Kidney epithelial cell (primary cell): Measurements from ENCODE around the gene MTERF4. TPM values are rescaled to one million over a fixed set of nuclear protein-coding genes. Genes with fewer than 3 reads are reported as not detected.

Source experiments
- DNase-seq: peaks from one replicate; pipeline ENCODE4 v3.0.0-alpha.2; 2010; ENCODE audit warnings: low read depth
- H3K27me3 ChIP-seq: 2 replicates; pipeline ENCODE4 v1.6.0; 2011; ENCODE audit warnings: low read length; ENCODE audit not compliant: control insufficient read depth, insufficient read depth
- H3K36me3 ChIP-seq: 2 replicates; pipeline ENCODE4 v1.5.1; 2011; ENCODE audit warnings: low read length; ENCODE audit not compliant: control insufficient read depth, insufficient read depth
- H3K4me3 ChIP-seq: 2 replicates; pipeline ENCODE4 v1.5.1; 2011; ENCODE audit warnings: low read depth, mild to moderate bottlenecking, control low read depth, low read length
- CTCF ChIP-seq: IDR thresholded peaks from 2 replicates; pipeline ENCODE4 v1.5.1; 2011; ENCODE audit warnings: mild to moderate bottlenecking, moderate library complexity, low read length, control low read depth, inconsistent platforms; ENCODE audit not compliant: insufficient read depth, poor library complexity, severe bottlenecking
- total RNA-seq: library from RNA; depleted of rRNA; stranded (reverse); fragments of >200 nt; gene quantifications from 2 replicates; pipeline ENCODE4 v1.2.3, GENCODE V29; 2015

Gene MTERF4
- total RNA-seq, 1 donor from 2014 or later, result 33.3 TPM

DNA sequence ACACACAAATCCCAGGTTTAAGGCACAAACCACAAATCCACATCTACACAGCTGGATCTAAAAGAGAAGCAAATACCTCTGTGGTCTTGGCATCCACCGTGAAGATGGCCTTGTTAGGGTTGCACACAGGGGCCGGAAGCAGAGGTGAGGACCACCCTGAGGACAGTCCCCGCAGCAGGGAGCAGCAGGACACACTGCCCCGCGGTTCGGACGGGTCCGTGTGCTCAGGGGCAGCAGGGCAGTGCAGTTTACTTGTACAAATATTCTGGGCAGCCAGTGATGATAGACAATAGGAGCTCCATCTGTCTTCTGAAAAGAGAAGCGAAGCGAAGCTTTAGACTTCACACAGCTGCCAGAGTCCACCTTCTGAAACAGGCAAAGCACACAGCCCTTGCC lies 38.4 kb upstream of the MTERF4 start:
- TF ChIP-seq CTCF, result no peak
- DNase-seq, result no peak
- Histone ChIP-seq H3K36me3 (no peaks in the 10 kb centered on the region), H3K4me3 (no peak overlapping the region), H3K27me3 (no peaks in the 10 kb centered on the region)

DNA sequence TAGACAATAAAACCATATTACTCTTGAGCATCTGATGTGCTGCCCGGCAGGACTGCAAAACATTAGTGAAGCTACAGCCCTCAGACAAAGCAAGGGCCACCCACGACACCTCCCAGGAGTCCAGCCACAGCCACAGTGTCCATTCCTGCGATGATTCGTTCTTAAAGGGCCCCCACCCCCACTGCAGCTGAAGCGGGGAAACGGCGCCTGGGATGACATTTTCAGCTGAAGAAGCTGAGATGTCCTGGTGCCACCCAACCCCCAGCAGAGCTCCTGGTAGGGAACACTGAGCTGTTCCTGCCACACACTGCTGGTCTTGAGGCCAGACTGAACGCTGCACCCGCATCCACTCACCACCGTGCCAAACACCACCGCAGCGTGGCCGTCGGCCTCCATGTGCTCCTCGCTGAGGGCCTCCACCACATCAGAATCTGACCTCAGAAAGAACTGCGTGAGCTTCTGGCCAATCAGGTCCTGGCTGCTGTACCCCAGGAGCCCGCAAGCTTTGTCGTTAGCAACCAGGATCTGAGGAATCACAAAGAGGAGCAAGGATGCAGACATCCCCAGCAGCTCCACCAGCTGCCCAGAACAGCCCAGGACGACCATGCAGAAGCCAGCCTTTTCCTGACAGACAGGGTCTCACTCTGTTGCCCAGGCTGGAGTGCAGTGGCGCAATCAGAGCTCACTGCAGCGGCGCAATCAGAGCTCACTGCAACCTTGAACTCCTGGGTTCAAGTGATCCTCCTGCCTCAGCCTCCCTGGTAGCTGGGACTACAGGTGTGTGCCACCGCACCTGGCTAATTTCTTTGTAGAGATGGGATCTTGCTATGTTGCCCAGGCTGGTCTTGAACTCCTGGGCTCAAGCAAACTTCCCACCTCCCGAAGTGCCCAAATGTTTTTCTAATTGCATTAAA lies 37.7 kb upstream of the MTERF4 start:
- H3K36me3 ChIP-seq, result no peaks in the 10 kb centered on the region
- no peak for DNase-seq
- no peak for TF ChIP-seq CTCF
- H3K27me3 ChIP-seq, result no peaks in the 10 kb centered on the region
- H3K4me3 ChIP-seq, result no peak overlapping the region

DNA sequence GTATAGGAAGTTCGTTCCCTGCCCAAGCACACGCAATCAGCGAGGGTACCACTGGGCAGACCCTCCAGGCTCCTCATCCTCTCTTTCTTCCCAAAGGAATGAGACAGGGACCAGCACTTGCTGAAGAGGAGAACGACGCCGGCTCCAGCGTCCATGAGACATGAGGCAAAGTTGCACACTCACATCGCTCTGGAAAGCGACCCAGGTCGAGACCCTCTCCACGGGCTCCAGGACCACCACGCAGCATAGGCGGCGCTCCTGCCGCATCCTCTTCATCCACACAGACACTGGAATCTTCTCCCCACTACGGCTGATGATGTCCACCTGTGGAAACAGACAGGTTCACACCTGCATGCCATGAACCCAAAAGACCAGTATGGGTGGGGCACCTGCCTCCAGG lies 36.4 kb upstream of the MTERF4 start:
- no peak for TF ChIP-seq CTCF
- Histone ChIP-seq H3K27me3 (no peaks in the 10 kb centered on the region), H3K4me3 (no peak overlapping the region), H3K36me3 (no peaks in the 10 kb centered on the region)
- no peak for DNase-seq

- no peaks in the 10 kb centered on the region for H3K36me3 ChIP-seq
- DNase-seq, result no peak
- no peaks in the 10 kb centered on the region for H3K27me3 ChIP-seq
- no peak for TF ChIP-seq CTCF
- H3K4me3 ChIP-seq, result no peak overlapping the region
Measured at GRCh38 chr2:241137276-241138190, 35.4 kb upstream of the MTERF4 start.

- no peak for TF ChIP-seq CTCF
- H3K27me3 ChIP-seq, result no peaks in the 10 kb centered on the region
- no peak overlapping the region for H3K4me3 ChIP-seq
- no peaks in the 10 kb centered on the region for H3K36me3 ChIP-seq
- DNase-seq, result no peak
Measured at GRCh38 chr2:241136661-241137260, 34.7 kb upstream of the MTERF4 start.
